H1 (cell line): ENCODE results near the gene TRIM67. TPM values are rescaled to one million over a fixed set of nuclear protein-coding genes. Genes with fewer than 3 reads are reported as not detected.

Experiments used
- CTCF ChIA-PET: fragments of 300-600 bp; sonication (Branson Sonifier 250); formaldehyde crosslinking; loops from one replicate; lab custom pipeline; 2021; ENCODE audit not compliant: partially characterized antibody; lab: Charles Lee
- POLR2A ChIA-PET: fragments of 300-600 bp; sonication (Branson Sonifier 250); formaldehyde crosslinking; loops from one replicate; lab custom pipeline; 2021; ENCODE audit warnings: inconsistent platforms; ENCODE audit not compliant: partially characterized antibody; lab: Charles Lee
- DNase-seq, 2 experiments: peaks; one replicate each; pipeline versions ENCODE4 v3.0.0 to v3.0.0-alpha.2; 2010 to 2022; ENCODE audit warnings: low spot score in 2 of 2, low read depth in 1 of 2, mixed read lengths in 1 of 2
- FAIRE-seq: peaks from 2 replicates; lab custom pipeline; 2011; peaks lifted over from hg19 to GRCh38; lab: Jason Lieb, UNC
- H2AFZ ChIP-seq: 2 replicates; pipeline ENCODE4 v1.8.1; 2012; ENCODE audit warnings: low read length, inconsistent platforms
- H2AK5ac ChIP-seq: 2 replicates; pipeline ENCODE4 v1.6.1; 2013; ENCODE audit warnings: low read depth, low read length
- H2BK120ac ChIP-seq: replicated peaks from 2 replicates; pipeline ENCODE3; 2013; ENCODE audit warnings: low read depth, low read length, inconsistent platforms
- H2BK12ac ChIP-seq: 2 replicates; pipeline ENCODE4 v1.6.1; 2013; ENCODE audit warnings: low read depth, low read length
- H2BK15ac ChIP-seq: 2 replicates; pipeline ENCODE4 v1.6.1; 2013; ENCODE audit warnings: low read length
- H2BK20ac ChIP-seq: 2 replicates; pipeline ENCODE4 v1.6.1; 2013; ENCODE audit warnings: low read length
- H2BK5ac ChIP-seq: 2 replicates; pipeline ENCODE4 v1.6.1; 2013; ENCODE audit warnings: low read depth, low read length
- H3K14ac ChIP-seq: 2 replicates; pipeline ENCODE4 v1.6.1; 2013; ENCODE audit warnings: inconsistent platforms; ENCODE audit not compliant: insufficient read length
- H3K18ac ChIP-seq: 2 replicates; pipeline ENCODE4 v1.6.1; 2013; ENCODE audit warnings: low read length; ENCODE audit errors: extremely low read depth
- H3K23ac ChIP-seq: 2 replicates; pipeline ENCODE4 v1.6.1; 2013; ENCODE audit warnings: inconsistent platforms; ENCODE audit not compliant: insufficient read length
- H3K23me2 ChIP-seq: 2 replicates; pipeline ENCODE4 v1.6.1; 2013; ENCODE audit warnings: low read depth, low read length
- H3K27ac ChIP-seq: 2 replicates; pipeline ENCODE4 v1.6.1; 2011; ENCODE audit warnings: low read depth, low read length, inconsistent platforms
- H3K27me3 ChIP-seq, 4 experiments: replicated peaks in 1 of 4; 1 replicate in 1 of 4; 2 replicates in 3 of 4; pipeline versions ENCODE4 v1.6.1 to v1.8.1; 2011 to 2013; ENCODE audit warnings: low read length in 3 of 4, mild to moderate bottlenecking in 3 of 4, inconsistent platforms in 2 of 4, mixed read lengths in 2 of 4, moderate library complexity in 1 of 4; ENCODE audit not compliant: control insufficient read depth in 3 of 4, insufficient read depth in 3 of 4; ENCODE audit errors: extremely low read depth in 1 of 4
- H3K36me3 ChIP-seq, 4 experiments: 2 replicates each; pipeline versions ENCODE4 v1.6.1 to v1.8.1; 2011 to 2013; ENCODE audit warnings: mild to moderate bottlenecking in 4 of 4, low read length in 3 of 4, moderate library complexity in 2 of 4, control low read depth in 1 of 4, inconsistent platforms in 1 of 4; ENCODE audit not compliant: insufficient read depth in 4 of 4, control insufficient read depth in 2 of 4
- H3K4ac ChIP-seq: replicated peaks from 2 replicates; pipeline ENCODE3; 2013; ENCODE audit warnings: low read length, low read depth, mixed read lengths, inconsistent platforms; ENCODE audit not compliant: insufficient read length
- H3K4me1 ChIP-seq, 4 experiments: replicated peaks in 1 of 4; 1 replicate in 1 of 4; 2 replicates in 3 of 4; pipeline versions ENCODE4 v1.6.1 to v1.8.1; 2011 to 2013; ENCODE audit warnings: low read length in 3 of 4, inconsistent platforms in 2 of 4, mixed read lengths in 1 of 4; ENCODE audit not compliant: insufficient read depth in 4 of 4, control insufficient read depth in 3 of 4
- H3K4me2 ChIP-seq, 2 experiments: 2 replicates each; pipeline versions ENCODE4 v1.6.1 to v1.8.1; 2011 to 2013; ENCODE audit warnings: low read depth in 2 of 2, low read length in 2 of 2, control low read depth in 1 of 2, inconsistent platforms in 1 of 2, mild to moderate bottlenecking in 1 of 2; ENCODE audit not compliant: insufficient read depth in 1 of 2
- H3K4me3 ChIP-seq, 4 experiments: fragments of 200-600, 300-600 bp in 1 of 4; sonication (generic), shearing (Covaris generic), sonication (Bioruptor Twin) in 1 of 4; 2 replicates each; pipeline versions ENCODE4 v1.5.1 to v1.8.1; 2011 to 2016; ENCODE audit warnings: low read length in 4 of 4, low read depth in 3 of 4, control low read depth in 2 of 4, inconsistent platforms in 2 of 4, mild to moderate bottlenecking in 2 of 4, mixed read lengths in 1 of 4, moderate library complexity in 1 of 4; ENCODE audit not compliant: insufficient read depth in 2 of 4; ENCODE audit errors: extremely low read depth in 1 of 4
- H3K56ac ChIP-seq: replicated peaks from 2 replicates; pipeline ENCODE3; 2013; ENCODE audit warnings: low read depth, mild to moderate bottlenecking, mixed read lengths, low read length, inconsistent platforms; ENCODE audit not compliant: insufficient read length
- H3K79me1 ChIP-seq: 2 replicates; pipeline ENCODE4 v1.6.1; 2013; ENCODE audit warnings: low read depth, low read length, control low read depth
- H3K79me2 ChIP-seq, 2 experiments: 2 replicates each; pipeline versions ENCODE4 v1.6.1 to v1.8.1; 2012 to 2013; ENCODE audit warnings: low read length in 2 of 2, mild to moderate bottlenecking in 2 of 2, inconsistent platforms in 1 of 2; ENCODE audit not compliant: insufficient read depth in 2 of 2, control insufficient read depth in 1 of 2
- H3K9ac ChIP-seq, 4 experiments: replicated peaks in 1 of 4; 1 replicate in 1 of 4; 2 replicates in 3 of 4; pipeline versions ENCODE4 v1.6.1 to v1.8.1; 2011 to 2013; ENCODE audit warnings: low read depth in 3 of 4, low read length in 3 of 4, control low read depth in 2 of 4, mild to moderate bottlenecking in 2 of 4, moderate library complexity in 2 of 4, inconsistent platforms in 1 of 4; ENCODE audit errors: extremely low read depth in 1 of 4
- H3K9me3 ChIP-seq, 2 experiments: 2 replicates each; pipeline versions ENCODE4 v1.6.1 to v1.8.1; 2012 to 2013; ENCODE audit warnings: mild to moderate bottlenecking in 2 of 2, moderate library complexity in 2 of 2, control low read depth in 1 of 2, inconsistent platforms in 1 of 2, low read depth in 1 of 2, low read length in 1 of 2, mixed read lengths in 1 of 2; ENCODE audit not compliant: insufficient read depth in 2 of 2
- H4K20me1 ChIP-seq, 2 experiments: replicated peaks in 1 of 2; 2 replicates each; pipeline versions ENCODE3 to v1.8.1; 2011 to 2013; ENCODE audit warnings: inconsistent platforms in 2 of 2, low read length in 2 of 2, mild to moderate bottlenecking in 1 of 2; ENCODE audit not compliant: insufficient read depth in 2 of 2, control insufficient read depth in 1 of 2
- H4K5ac ChIP-seq: 2 replicates; pipeline ENCODE4 v1.6.1; 2013; ENCODE audit warnings: low read length, low read depth, mixed read lengths, inconsistent platforms; ENCODE audit not compliant: insufficient read length
- H4K8ac ChIP-seq: 2 replicates; pipeline ENCODE4 v1.8.0; 2013; ENCODE audit warnings: mild to moderate bottlenecking, moderate library complexity, low read length, inconsistent platforms; ENCODE audit not compliant: insufficient read depth; ENCODE audit errors: extremely low read depth
- H4K91ac ChIP-seq: replicated peaks from 2 replicates; pipeline ENCODE3; 2013; ENCODE audit warnings: low read length, mixed read lengths, inconsistent platforms; ENCODE audit not compliant: insufficient read length
- NRF1 ChIP-seq: IDR thresholded peaks from 2 replicates; pipeline ENCODE4 v1.6.1; 2011; ENCODE audit warnings: mild to moderate bottlenecking, low read depth, low read length, improper control_type of control experiment
- RAD21 ChIP-seq, 2 experiments: IDR thresholded peaks in 1 of 2; conservative IDR thresholded peaks in 1 of 2; 2 replicates each; pipeline ENCODE4 v1.6.1; 2011; ENCODE audit warnings: low read depth in 2 of 2, low read length in 2 of 2, improper control_type of control experiment in 1 of 2, inconsistent platforms in 1 of 2, mild to moderate bottlenecking in 1 of 2, moderate library complexity in 1 of 2
- RBBP5 ChIP-seq: IDR thresholded peaks from 2 replicates; pipeline ENCODE4 v1.7.1; 2012; ENCODE audit warnings: low read depth, mild to moderate bottlenecking, inconsistent platforms, low read length, moderate library complexity, borderline replicate concordance
- YY1 ChIP-seq: IDR thresholded peaks from 2 replicates; pipeline ENCODE4 v1.6.1; 2011; ENCODE audit warnings: low read depth, mild to moderate bottlenecking, low read length
- ZNF274 ChIP-seq: IDR thresholded peaks from 2 replicates; pipeline ENCODE4 v1.7.0; 2012; ENCODE audit warnings: low read length, borderline replicate concordance; ENCODE audit errors: extremely low read depth
- WGBS, 2 experiments: shearing (Covaris generic) in 1 of 2; methylation state at CpG; one replicate each; pipeline versions ENCODE4 v1.1.6 to v1.1.7; 2013 to 2015; ENCODE audit warnings: low lambda C conversion rate in 2 of 2, mixed read lengths in 2 of 2, inconsistent platforms in 1 of 2, low coverage in 1 of 2, missing lambda C conversion rate in 1 of 2; ENCODE audit not compliant: insufficient replicate concordance in 2 of 2, insufficient coverage in 1 of 2, insufficient read length in 1 of 2; ENCODE audit errors: extremely low coverage in 1 of 2, missing lambda C conversion rate in 1 of 2; 5-methylcytosine and 5-hydroxymethylcytosine counted together
- polyA plus RNA-seq, 7 experiments: library from polyadenylated mRNA; depleted of rRNA in 3 of 7; stranded (reverse) in 5 of 7; unstranded in 2 of 7; fragments of >200 nt in 5 of 7; fragments of 200-250 nt in 2 of 7; gene quantifications; 1 replicate in 5 of 7; 2 replicates in 1 of 7; 4 replicates in 1 of 7; pipeline versions ENCODE4 v1.2.1 to v1.2.3, GENCODE V29; 2011 to 2013; ENCODE audit warnings: missing spikeins in 2 of 7, mixed read lengths in 2 of 7
- total RNA-seq: library from RNA; stranded (reverse); fragmentation: NEBNext Ultra II Directional; extraction: Animal tissue kit (Norgen Biotek cat#: 25700); gene quantifications from 2 replicates; pipeline ENCODE4 v1.2.1, GENCODE V29; 2021

TRIM67 gene
- total and polyA plus RNA-seq, 2 of the 8 experiments (the other 6 are each of a cell fraction or from before 2014, with no cell fraction given): under 0.01 TPM; not detected in 1

DNA sequence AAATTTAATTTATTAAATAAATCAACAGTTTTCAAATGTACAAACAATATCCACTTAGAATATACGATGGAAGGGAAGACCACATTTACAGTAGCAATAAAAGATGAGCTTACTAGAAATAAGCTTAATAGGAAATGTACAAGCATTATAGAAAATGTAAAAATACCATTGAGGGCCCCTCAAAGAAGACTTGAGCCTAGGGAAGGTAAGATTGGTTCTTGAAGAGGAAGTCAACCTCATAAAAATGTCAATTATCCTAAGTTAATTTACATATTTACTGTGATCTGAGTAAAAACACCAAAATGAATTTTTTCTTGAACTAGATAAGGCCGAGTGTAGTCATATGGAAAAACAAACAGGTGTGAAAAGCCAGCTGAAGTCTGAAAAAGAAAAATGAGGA is 39.7 kb upstream of the TRIM67 start:
- Histone ChIP-seq H4K5ac (no peak overlapping the region), H3K27me3 (no peaks in the 10 kb centered on the region; a peak in 3 of 7 replicates), H3K23ac (no peak overlapping the region), H3K9me3 (no peaks in the 10 kb centered on the region), H4K8ac (no peak overlapping the region), H2BK15ac (no peak overlapping the region), H3K14ac (no peak overlapping the region), H3K27ac (no peak overlapping the region), H2BK5ac (no peak overlapping the region), H3K9ac (no peak overlapping the region), H3K56ac (no peak overlapping the region), H4K20me1 (no peaks in the 10 kb centered on the region), H3K79me1 (no peaks in the 10 kb centered on the region), H3K23me2 (no peaks in the 10 kb centered on the region), H3K4me2 (no peak overlapping the region), H3K36me3 (no peaks in the 10 kb centered on the region), H2AFZ (no peak overlapping the region), H3K4ac (no peak overlapping the region), H2AK5ac (no peak overlapping the region), H2BK20ac (no peak overlapping the region), H3K79me2 (no peaks in the 10 kb centered on the region), H3K18ac (no peak overlapping the region), H3K4me1 (no peaks in the 10 kb centered on the region), H3K4me3 (no peak overlapping the region), H2BK120ac (no peak overlapping the region), H2BK12ac (no peak overlapping the region), H4K91ac (no peak overlapping the region)
- no peak for FAIRE-seq
- POLR2A ChIA-PET: no interaction called here
- no peak for DNase-seq
- CTCF ChIA-PET: no interaction called here
- WGBS, 2 experiments: 86% methylated on average over 2 of the region's 2 CpGs; no CpG with 5 or more reads in 1 of the 2 experiments
- TF ChIP-seq YY1: no peak
- no peak for TF ChIP-seq NRF1
- no peak for TF ChIP-seq ZNF274
- TF ChIP-seq RBBP5: no peak
- TF ChIP-seq RAD21 (IDR thresholded peaks at IDR 0.05 in 1 of 2, conservative IDR thresholded peaks at IDR 0.05 in 1 of 2; ENCODE audit: low read depth in 2 of 2, low read length in 2 of 2): no peak
